Colonic mucosa (tissue), 4 donors: ENCODE data around the gene GABRG3. TPM values are rescaled to one million over a fixed set of nuclear protein-coding genes. Genes with fewer than 3 reads are reported as not detected.

ENCODE experiments used
- DNase-seq: peaks from one replicate; pipeline ENCODE4 v3.0.0-alpha.2; 2020
- H3K27ac ChIP-seq: fragments of 200-600 bp; one replicate; pipeline ENCODE4 v1.8.0; 2021
- H3K27me3 ChIP-seq: fragments of 200-600 bp; one replicate; pipeline ENCODE4 v1.8.0; 2021
- H3K36me3 ChIP-seq: fragments of 200-600 bp; one replicate; pipeline ENCODE4 v1.8.0; 2021
- H3K4me1 ChIP-seq: fragments of 200-600 bp; one replicate; pipeline ENCODE4 v1.8.0; 2021; ENCODE audit warnings: mild to moderate bottlenecking
- H3K4me3 ChIP-seq: fragments of 200-600 bp; one replicate; pipeline ENCODE4 v1.8.0; 2021
- H3K9ac ChIP-seq, 2 donors: one replicate each; pipeline ENCODE4 v1.7.0; 2013; ENCODE audit warnings: control low read depth in 2 of 2, low read depth in 2 of 2, low read length in 2 of 2
- H3K9me3 ChIP-seq: fragments of 200-600 bp; one replicate; pipeline ENCODE4 v1.8.0; 2021
- intact Hi-C: fragments of 100-400 bp; cut with DNase I; formaldehyde crosslinking; loops from one replicate; pipeline ENCODE4 v1.14.1; 2022
- total RNA-seq, 2 donors: library from RNA; stranded (reverse); fragmentation: NEBNext Ultra II Directional in 1 of 2; extraction: Animal tissue kit (Norgen Biotek cat#: 25700) in 1 of 2; gene quantifications; one replicate each; pipeline ENCODE4 v1.2.1, GENCODE V29; 2021
- TF ChIP-seq, protein P1 (sequence below): fragments of 200-600 bp; IDR thresholded peaks from one replicate; pipeline ENCODE4 v1.8.0; 2022; ENCODE audit warnings: antibody characterized with exemption, mild to moderate bottlenecking
- donor health status: healthy.
- donor health status: DM: no; HTN: no; CAD: no.
- donor health status: DM: no; HTN: no; CAD: no.

The GABRG3 gene
- total RNA-seq, 2 donors from 2014 or later: not detected

DNA sequence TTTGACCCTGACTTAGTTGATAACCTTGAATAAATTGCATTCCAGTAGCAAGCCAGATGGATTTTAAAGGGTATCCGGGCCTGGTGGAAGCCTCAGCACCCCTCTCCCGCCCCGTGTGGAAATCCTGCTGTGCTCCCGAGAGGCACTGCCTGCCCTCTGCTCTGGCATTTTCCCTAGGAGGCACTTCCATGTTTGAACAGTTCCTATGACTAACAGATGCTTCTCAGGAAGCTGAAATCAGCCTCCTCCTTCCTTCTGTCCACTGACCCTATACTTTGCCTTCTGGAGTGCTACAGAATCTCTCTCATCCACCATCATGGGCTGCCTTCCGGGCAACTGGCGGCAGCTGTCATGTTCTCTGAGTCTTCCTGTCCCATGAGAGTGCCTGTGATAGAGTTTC is 90.8 kb downstream of the GABRG3 start:
- Histone ChIP-seq H3K36me3 (no peaks in the 10 kb centered on the region), H3K9me3 (no peaks in the 10 kb centered on the region), H3K9ac (no peak overlapping the region), H3K4me3 (no peak overlapping the region), H3K27ac (no peak overlapping the region), H3K27me3 (no peaks in the 10 kb centered on the region), H3K4me1 (no peaks in the 10 kb centered on the region)
- TF ChIP-seq, protein P1, sequence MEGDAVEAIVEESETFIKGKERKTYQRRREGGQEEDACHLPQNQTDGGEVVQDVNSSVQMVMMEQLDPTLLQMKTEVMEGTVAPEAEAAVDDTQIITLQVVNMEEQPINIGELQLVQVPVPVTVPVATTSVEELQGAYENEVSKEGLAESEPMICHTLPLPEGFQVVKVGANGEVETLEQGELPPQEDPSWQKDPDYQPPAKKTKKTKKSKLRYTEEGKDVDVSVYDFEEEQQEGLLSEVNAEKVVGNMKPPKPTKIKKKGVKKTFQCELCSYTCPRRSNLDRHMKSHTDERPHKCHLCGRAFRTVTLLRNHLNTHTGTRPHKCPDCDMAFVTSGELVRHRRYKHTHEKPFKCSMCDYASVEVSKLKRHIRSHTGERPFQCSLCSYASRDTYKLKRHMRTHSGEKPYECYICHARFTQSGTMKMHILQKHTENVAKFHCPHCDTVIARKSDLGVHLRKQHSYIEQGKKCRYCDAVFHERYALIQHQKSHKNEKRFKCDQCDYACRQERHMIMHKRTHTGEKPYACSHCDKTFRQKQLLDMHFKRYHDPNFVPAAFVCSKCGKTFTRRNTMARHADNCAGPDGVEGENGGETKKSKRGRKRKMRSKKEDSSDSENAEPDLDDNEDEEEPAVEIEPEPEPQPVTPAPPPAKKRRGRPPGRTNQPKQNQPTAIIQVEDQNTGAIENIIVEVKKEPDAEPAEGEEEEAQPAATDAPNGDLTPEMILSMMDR: no peak
- intact Hi-C loops: no loop called here
- no peak for DNase-seq

DNA sequence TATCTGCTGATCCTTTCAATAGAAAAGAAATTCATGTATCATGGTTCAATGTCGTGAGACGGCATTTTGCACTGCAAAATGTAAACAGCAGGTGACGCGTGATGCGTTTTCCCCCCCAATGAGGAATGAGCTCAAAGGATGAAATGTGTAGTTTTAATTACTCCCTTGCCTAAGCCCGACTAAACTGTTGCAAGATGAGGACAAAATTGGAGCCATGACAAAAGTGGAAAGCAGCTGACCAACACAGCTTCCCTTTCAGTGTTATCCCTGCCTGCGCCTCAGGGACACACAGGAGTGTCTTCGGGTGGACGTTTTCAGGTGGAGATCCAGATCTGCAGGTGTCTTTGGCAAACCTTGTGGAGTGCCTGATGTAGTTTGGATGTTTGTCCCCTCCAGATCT is 92.0 kb downstream of the GABRG3 start:
- no peak for DNase-seq
- intact Hi-C loops: no loop called here
- Histone ChIP-seq H3K27me3 (no peaks in the 10 kb centered on the region), H3K27ac (no peak overlapping the region), H3K4me3 (no peak overlapping the region), H3K9me3 (no peaks in the 10 kb centered on the region), H3K9ac (no peak overlapping the region), H3K36me3 (no peaks in the 10 kb centered on the region), H3K4me1 (no peaks in the 10 kb centered on the region)
- TF ChIP-seq, protein P1: no peak

DNA sequence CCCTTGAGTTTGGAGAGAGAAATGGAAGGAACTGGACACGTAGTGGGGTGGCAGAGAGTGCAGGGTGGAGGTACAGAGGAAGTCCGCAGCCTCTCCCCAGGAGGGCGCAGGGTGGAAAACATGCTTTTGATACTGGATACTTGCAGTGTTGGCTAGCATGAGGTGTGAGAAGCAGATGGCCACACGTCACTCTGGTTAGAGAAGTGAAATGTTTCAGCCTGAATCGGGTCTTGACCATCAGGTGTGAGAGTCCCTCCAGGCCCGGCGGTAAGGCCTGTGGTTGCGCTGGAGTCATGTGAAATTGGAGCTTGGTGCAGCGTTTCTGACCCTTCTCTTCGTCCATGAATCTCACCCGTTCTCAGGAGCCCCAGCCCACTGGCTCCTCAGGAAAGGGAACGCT is 93.1 kb downstream of the GABRG3 start:
- Histone ChIP-seq H3K27me3 (no peaks in the 10 kb centered on the region), H3K4me3 (no peak overlapping the region), H3K27ac (no peak overlapping the region), H3K9me3 (no peaks in the 10 kb centered on the region), H3K36me3 (no peaks in the 10 kb centered on the region), H3K4me1 (no peaks in the 10 kb centered on the region), H3K9ac (no peak overlapping the region)
- TF ChIP-seq, protein P1: no peak
- DNase-seq: no peak
- intact Hi-C loops: no loop called here

DNA sequence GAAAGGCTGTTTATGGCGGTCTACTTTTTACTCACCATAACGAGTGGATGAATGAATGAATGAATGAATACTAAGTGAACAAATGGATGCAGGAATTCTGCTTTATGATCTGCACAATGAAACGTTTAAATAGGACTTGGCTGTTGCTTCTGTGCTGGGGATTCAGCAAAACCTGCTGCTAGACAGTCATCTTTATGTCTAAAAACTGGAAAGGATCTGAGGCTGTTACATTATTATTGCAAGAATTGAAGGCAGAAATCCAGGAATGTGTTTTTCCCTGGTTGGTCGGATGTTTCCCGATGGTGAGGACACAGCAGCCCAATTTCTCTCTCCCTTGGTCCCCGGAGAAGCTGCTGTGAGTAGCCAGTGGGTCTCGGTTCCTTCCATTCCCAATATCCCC is 94.2 kb downstream of the GABRG3 start:
- no peaks in the 10 kb centered on the region for H3K36me3 ChIP-seq
- TF ChIP-seq, protein P1: no peak
- intact Hi-C loops: no loop called here
- DNase-seq: no peak
- no peak overlapping the region for H3K9ac ChIP-seq
- no peak overlapping the region for H3K27ac ChIP-seq
- H3K4me1 ChIP-seq: no peaks in the 10 kb centered on the region
- H3K27me3 ChIP-seq: no peaks in the 10 kb centered on the region
- H3K4me3 ChIP-seq: no peak overlapping the region
- no peaks in the 10 kb centered on the region for H3K9me3 ChIP-seq

DNA sequence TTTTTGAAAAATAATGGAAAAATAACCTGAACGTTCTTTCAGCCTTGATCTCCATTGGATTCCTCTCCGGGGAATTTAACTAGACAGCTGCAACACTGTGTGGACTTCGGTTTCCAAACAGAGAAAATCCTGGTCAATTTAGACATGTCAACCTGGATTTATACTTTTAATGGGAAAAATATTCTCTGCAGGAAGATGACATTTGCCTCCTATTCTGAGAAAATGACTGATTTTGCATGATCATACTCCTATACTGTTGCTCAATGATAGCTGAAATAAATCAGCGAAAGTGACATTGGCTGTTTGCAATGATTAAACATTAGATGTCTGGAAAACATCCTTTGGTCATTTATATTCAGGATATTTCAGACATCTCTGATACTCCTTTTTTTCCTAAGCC is 94.8 kb downstream of the GABRG3 start:
- intact Hi-C loops: no loop called here
- H3K4me1 ChIP-seq: no peaks in the 10 kb centered on the region
- no peak overlapping the region for H3K27ac ChIP-seq
- H3K9ac ChIP-seq: no peak overlapping the region
- TF ChIP-seq, protein P1: no peak
- no peaks in the 10 kb centered on the region for H3K9me3 ChIP-seq
- no peak for DNase-seq
- no peaks in the 10 kb centered on the region for H3K36me3 ChIP-seq
- no peak overlapping the region for H3K4me3 ChIP-seq
- no peaks in the 10 kb centered on the region for H3K27me3 ChIP-seq

DNA sequence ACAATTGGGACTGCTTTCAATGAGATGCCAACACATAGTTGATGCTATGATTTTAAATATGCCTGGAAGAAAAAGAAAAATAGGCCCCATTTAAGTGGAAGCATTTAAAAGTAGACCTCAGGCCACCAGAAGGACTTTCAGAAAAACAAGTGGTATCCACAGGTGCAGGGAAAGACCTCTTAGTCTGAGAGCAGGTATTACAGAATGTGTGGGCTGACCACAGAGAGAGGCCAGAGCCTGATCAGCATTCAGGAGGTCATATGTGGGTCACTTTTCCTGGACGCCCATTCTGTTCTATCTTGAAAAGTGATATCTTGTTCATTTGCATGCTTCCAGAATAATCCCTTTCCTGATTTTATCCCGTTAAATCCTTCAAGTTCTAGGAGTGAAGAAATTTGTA is 95.5 kb downstream of the GABRG3 start:
- no peak overlapping the region for H3K4me3 ChIP-seq

More for the DNA sequence above, 95.5 kb downstream of the GABRG3 start:
- Histone ChIP-seq H3K9ac (no peak overlapping the region), H3K36me3 (no peaks in the 10 kb centered on the region), H3K27me3 (no peaks in the 10 kb centered on the region), H3K9me3 (no peaks in the 10 kb centered on the region), H3K4me1 (no peaks in the 10 kb centered on the region), H3K27ac (no peak overlapping the region)
- DNase-seq: no peak
- intact Hi-C loops: no loop called here
- TF ChIP-seq, protein P1: no peak
